Trophoblast cell (in vitro differentiated cells and primary cell): ENCODE measurements around the gene KSR1.

ENCODE experiments used
- DNase-seq, 2 donors: peaks; one replicate each; pipeline ENCODE4 v3.0.0-alpha.2; 2016
- H2AFZ ChIP-seq: 2 replicates; pipeline ENCODE4 v1.6.1; 2013; ENCODE audit warnings: low read length, moderate library complexity, mild to moderate bottlenecking; ENCODE audit not compliant: insufficient read depth, poor library complexity
- H2AK5ac ChIP-seq: 2 replicates; pipeline ENCODE4 v1.6.1; 2013; ENCODE audit warnings: mild to moderate bottlenecking, low read length
- H2BK120ac ChIP-seq: 2 replicates; pipeline ENCODE4 v1.6.1; 2013; ENCODE audit warnings: low read length, mild to moderate bottlenecking, moderate library complexity; ENCODE audit not compliant: insufficient read depth, poor library complexity
- H2BK12ac ChIP-seq: 2 replicates; pipeline ENCODE4 v1.6.1; 2013; ENCODE audit warnings: mild to moderate bottlenecking, low read length, moderate library complexity
- H2BK5ac ChIP-seq: 2 replicates; pipeline ENCODE4 v1.6.1; 2013; ENCODE audit warnings: low read length, low read depth, moderate library complexity, mild to moderate bottlenecking; ENCODE audit not compliant: poor library complexity
- H3K14ac ChIP-seq: 2 replicates; pipeline ENCODE4 v1.6.1; 2013; ENCODE audit warnings: mild to moderate bottlenecking, low read length
- H3K18ac ChIP-seq: 2 replicates; pipeline ENCODE4 v1.6.1; 2013; ENCODE audit warnings: mild to moderate bottlenecking, low read length
- H3K23ac ChIP-seq: 2 replicates; pipeline ENCODE4 v1.6.1; 2013; ENCODE audit warnings: low read length
- H3K27ac ChIP-seq: 2 replicates; pipeline ENCODE4 v1.5.1; 2013; ENCODE audit warnings: low read depth, mild to moderate bottlenecking, inconsistent platforms, low read length, moderate library complexity
- H3K27me3 ChIP-seq: 2 replicates; pipeline ENCODE4 v1.6.1; 2013; ENCODE audit warnings: inconsistent platforms, mild to moderate bottlenecking, low read length, moderate library complexity; ENCODE audit not compliant: insufficient read depth
- H3K36me3 ChIP-seq, 2 experiments: 1 replicate in 1 of 2; 2 replicates in 1 of 2; pipeline ENCODE4 v1.6.1; 2013; ENCODE audit warnings: low read length in 2 of 2, mild to moderate bottlenecking in 2 of 2, moderate library complexity in 1 of 2; ENCODE audit not compliant: insufficient read depth in 2 of 2, control insufficient read depth in 1 of 2
- H3K4ac ChIP-seq: 2 replicates; pipeline ENCODE4 v1.6.1; 2013; ENCODE audit warnings: low read depth, mild to moderate bottlenecking, low read length, moderate library complexity
- H3K4me1 ChIP-seq, 2 experiments: 1 replicate in 1 of 2; 2 replicates in 1 of 2; pipeline ENCODE4 v1.6.1; 2013; ENCODE audit warnings: low read length in 2 of 2, mild to moderate bottlenecking in 2 of 2, moderate library complexity in 1 of 2; ENCODE audit not compliant: insufficient read depth in 2 of 2, control insufficient read depth in 1 of 2
- H3K4me2 ChIP-seq: 2 replicates; pipeline ENCODE4 v1.6.1; 2013; ENCODE audit warnings: inconsistent platforms, mild to moderate bottlenecking, low read length, moderate library complexity
- H3K4me3 ChIP-seq: 2 replicates; pipeline ENCODE4 v1.5.1; 2013; ENCODE audit warnings: mild to moderate bottlenecking, low read depth, low read length, inconsistent platforms
- H3K79me1 ChIP-seq: one replicate; pipeline ENCODE4 v1.6.1; 2013; ENCODE audit warnings: low read length
- H3K79me2 ChIP-seq: 2 replicates; pipeline ENCODE4 v1.6.1; 2013; ENCODE audit warnings: low read length, mild to moderate bottlenecking; ENCODE audit not compliant: control insufficient read depth, insufficient read depth, poor library complexity
- H3K9ac ChIP-seq: 2 replicates; pipeline ENCODE4 v1.6.1; 2013; ENCODE audit warnings: mild to moderate bottlenecking, low read length
- H3K9me3 ChIP-seq: 2 replicates; pipeline ENCODE4 v1.6.1; 2013; ENCODE audit warnings: low read depth, mild to moderate bottlenecking, control low read depth, inconsistent platforms, low read length; ENCODE audit not compliant: insufficient read depth
- H4K12ac ChIP-seq: 2 replicates; pipeline ENCODE4 v1.6.1; 2013; ENCODE audit warnings: low read depth, mild to moderate bottlenecking, low read length, moderate library complexity
- H4K8ac ChIP-seq: 2 replicates; pipeline ENCODE4 v1.6.1; 2013; ENCODE audit warnings: low read depth, mild to moderate bottlenecking, low read length, moderate library complexity
- H4K91ac ChIP-seq: one replicate; pipeline ENCODE4 v1.6.1; 2013; ENCODE audit warnings: low read depth, mild to moderate bottlenecking, low read length, moderate library complexity
- WGBS: extraction: QIAGEN DNeasy Blood & Tissue Kit; methylation state at CpG from one replicate; pipeline ENCODE4 v1.1.7; 2013; ENCODE audit warnings: missing lambda C conversion rate; ENCODE audit not compliant: insufficient read length, insufficient coverage; ENCODE audit errors: extremely low coverage; 5-methylcytosine and 5-hydroxymethylcytosine counted together

KSR1 gene

DNA sequence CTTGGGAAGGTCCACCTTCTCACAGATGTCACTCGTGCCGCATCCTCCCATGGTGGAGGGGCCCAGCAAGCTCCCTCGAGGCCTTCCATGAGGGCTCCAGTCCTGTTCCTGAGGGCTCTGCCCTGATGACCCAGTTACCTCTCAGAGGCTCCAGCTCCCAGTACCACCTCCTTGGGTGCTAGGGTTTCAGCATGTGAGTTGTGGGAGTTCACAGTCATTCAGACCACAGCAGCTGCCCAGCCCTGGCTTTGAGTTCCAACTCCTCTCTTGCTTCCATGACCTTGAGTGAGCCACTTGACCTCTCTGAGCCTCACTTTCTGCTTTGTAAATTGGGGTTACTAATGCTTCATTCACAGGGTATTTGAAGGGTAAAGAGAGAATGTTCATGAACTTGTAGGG is 137.6 kb downstream of the KSR1 start:
- no peaks in the 10 kb centered on the region for H3K9me3 ChIP-seq
- H2BK5ac ChIP-seq: no peak overlapping the region
- no peak overlapping the region for H3K18ac ChIP-seq
- H2BK12ac ChIP-seq: no peak overlapping the region
- no peak overlapping the region for H2BK120ac ChIP-seq
- H3K79me2 ChIP-seq: no peaks in the 10 kb centered on the region
- H3K27ac ChIP-seq: no peak overlapping the region
- H3K23ac ChIP-seq: no peak overlapping the region
- no peak overlapping the region for H4K12ac ChIP-seq
- no peak overlapping the region for H4K91ac ChIP-seq
- no peak overlapping the region for H3K4me3 ChIP-seq
- H4K8ac ChIP-seq: no peak overlapping the region
- no peaks in the 10 kb centered on the region for H3K79me1 ChIP-seq
- H3K9ac ChIP-seq: no peak overlapping the region
- H3K36me3 ChIP-seq: peaks cover 36 to 41% of the 10 kb centered on the region in 2 experiments
- H2AFZ ChIP-seq: no peak overlapping the region
- H3K4ac ChIP-seq: no peak overlapping the region
- H3K27me3 ChIP-seq: no peaks in the 10 kb centered on the region
- no peak overlapping the region for H3K14ac ChIP-seq
- DNase-seq: no peak
- H2AK5ac ChIP-seq: no peak overlapping the region
- no CpG with 5 or more reads among the region's 3 CpGs for WGBS
- no peak overlapping the region for H3K4me2 ChIP-seq
- no peaks in the 10 kb centered on the region for H3K4me1 ChIP-seq

DNA sequence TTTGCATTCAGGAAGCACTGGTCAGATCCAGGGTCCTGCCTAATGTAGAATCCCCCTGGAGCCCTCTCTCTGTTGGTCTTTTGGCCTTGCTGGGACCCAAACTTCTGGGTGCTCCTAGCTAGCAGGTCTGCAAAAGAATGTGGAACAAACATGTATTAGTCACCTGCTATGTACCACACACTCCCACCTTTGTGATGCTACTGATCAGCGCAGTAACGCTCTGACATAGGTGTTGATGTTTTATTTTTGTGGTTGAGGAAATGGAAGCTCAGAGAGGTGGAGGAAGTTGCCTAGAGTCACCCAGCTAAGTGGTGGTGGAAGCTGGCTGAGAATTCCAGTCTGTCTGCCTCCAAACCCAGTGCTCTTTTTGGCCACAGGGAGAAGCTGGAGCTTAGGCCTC is 139.0 kb downstream of the KSR1 start:
- no peak overlapping the region for H4K8ac ChIP-seq
- no peak overlapping the region for H3K23ac ChIP-seq
- no peaks in the 10 kb centered on the region for H3K9me3 ChIP-seq
- no peaks in the 10 kb centered on the region for H3K27me3 ChIP-seq
- no peak overlapping the region for H2BK12ac ChIP-seq
- WGBS: no CpG with 5 or more reads among the region's 2 CpGs
- no peak overlapping the region for H2AK5ac ChIP-seq
- no peak overlapping the region for H2AFZ ChIP-seq
- peaks cover 37 to 41% of the 10 kb centered on the region in 2 experiments for H3K36me3 ChIP-seq
- no peak overlapping the region for H3K18ac ChIP-seq
- DNase-seq: no peak
- no peak overlapping the region for H3K4ac ChIP-seq
- H3K27ac ChIP-seq: no peak overlapping the region
- H2BK120ac ChIP-seq: no peak overlapping the region
- H3K4me2 ChIP-seq: no peak overlapping the region
- H2BK5ac ChIP-seq: no peak overlapping the region
- H3K79me1 ChIP-seq: no peaks in the 10 kb centered on the region
- H3K9ac ChIP-seq: no peak overlapping the region
- H4K91ac ChIP-seq: no peak overlapping the region
- H4K12ac ChIP-seq: no peak overlapping the region
- no peak overlapping the region for H3K14ac ChIP-seq
- H3K4me3 ChIP-seq: no peak overlapping the region
- H3K79me2 ChIP-seq: no peaks in the 10 kb centered on the region
- no peaks in the 10 kb centered on the region for H3K4me1 ChIP-seq

DNA sequence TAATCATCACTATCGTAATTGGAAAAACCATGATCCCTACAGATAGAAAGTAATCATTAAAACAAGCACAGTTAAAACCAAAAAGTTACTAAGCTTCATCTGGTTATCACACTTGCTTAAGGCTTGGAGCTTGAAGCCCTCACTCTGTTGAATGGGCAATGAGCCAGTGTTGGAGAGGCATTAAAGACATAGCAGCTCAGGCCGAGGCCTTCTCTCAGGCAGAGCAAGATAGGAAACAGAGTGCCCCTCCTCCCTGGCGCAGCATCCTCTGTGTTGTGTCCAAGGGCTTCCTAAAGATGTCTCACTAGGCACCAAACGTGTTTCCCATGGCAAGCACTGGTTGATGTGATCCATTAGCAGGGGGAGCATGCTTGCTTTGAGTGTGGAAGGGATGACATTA is 139.8 kb downstream of the KSR1 start:
- Histone ChIP-seq H3K9me3 (no peaks in the 10 kb centered on the region), H4K8ac (no peak overlapping the region)
- no CpG with 5 or more reads among the region's 4 CpGs for WGBS

DNA sequence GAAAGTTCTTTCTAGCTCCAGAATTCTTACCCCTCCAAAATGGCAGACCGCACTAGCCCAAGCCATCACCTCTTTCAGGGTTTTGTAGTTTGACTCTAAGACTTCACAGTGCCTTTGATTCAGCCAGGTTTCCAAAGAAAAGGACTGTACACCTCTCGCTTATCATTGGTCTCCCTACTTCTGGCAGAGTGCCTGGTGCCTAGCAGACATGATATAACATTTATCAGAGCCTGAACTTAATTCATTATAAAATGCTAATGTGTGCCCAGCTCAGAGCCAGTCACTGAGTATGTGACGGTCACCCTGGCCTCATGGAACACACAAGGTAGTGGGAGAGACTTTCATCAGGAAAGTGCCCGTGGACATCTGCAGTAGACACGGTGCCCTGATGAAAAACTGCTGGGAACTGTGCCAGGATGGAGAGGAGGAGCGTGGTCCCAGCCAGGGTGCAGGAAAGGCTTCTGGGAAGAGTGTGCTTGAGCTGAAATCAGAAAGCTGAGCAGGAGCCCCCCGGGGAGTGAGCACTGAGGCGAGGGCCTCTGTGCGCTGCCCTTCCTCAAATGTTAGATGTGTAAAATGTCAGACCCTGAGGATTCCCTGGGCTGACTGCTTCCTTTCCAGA is 140.4 kb downstream of the KSR1 start:
- no peak overlapping the region for H3K4me3 ChIP-seq
- no peaks in the 10 kb centered on the region for H3K27me3 ChIP-seq
- H3K9me3 ChIP-seq: no peaks in the 10 kb centered on the region
- H4K91ac ChIP-seq: no peak overlapping the region
- no peak overlapping the region for H2BK5ac ChIP-seq
- H2BK12ac ChIP-seq: no peak overlapping the region
- no peaks in the 10 kb centered on the region for H3K79me2 ChIP-seq
- no peaks in the 10 kb centered on the region for H3K79me1 ChIP-seq
- no peak overlapping the region for H3K23ac ChIP-seq
- H3K18ac ChIP-seq: no peak overlapping the region
- no peak overlapping the region for H3K14ac ChIP-seq
- WGBS: no CpG with 5 or more reads among the region's 9 CpGs
- no peak overlapping the region for H2AFZ ChIP-seq
- no peak overlapping the region for H3K27ac ChIP-seq
- H3K9ac ChIP-seq: no peak overlapping the region
- H3K4ac ChIP-seq: no peak overlapping the region
- H3K4me2 ChIP-seq: no peak overlapping the region
- peaks cover 39% of the 10 kb centered on the region in 2 experiments for H3K36me3 ChIP-seq
- DNase-seq: no peak
- no peak overlapping the region for H4K12ac ChIP-seq
- no peak overlapping the region for H4K8ac ChIP-seq
- no peak overlapping the region for H2BK120ac ChIP-seq
- no peaks in the 10 kb centered on the region for H3K4me1 ChIP-seq
- no peak overlapping the region for H2AK5ac ChIP-seq

More for the DNA sequence above, 139.8 kb downstream of the KSR1 start:
- Histone ChIP-seq H4K91ac (no peak overlapping the region), H3K9ac (no peak overlapping the region), H3K27me3 (no peaks in the 10 kb centered on the region), H3K36me3 (peaks cover 39% of the 10 kb centered on the region in 2 experiments), H4K12ac (no peak overlapping the region), H2AK5ac (no peak overlapping the region), H3K4me1 (no peaks in the 10 kb centered on the region), H3K23ac (no peak overlapping the region), H3K4me2 (no peak overlapping the region), H3K27ac (no peak overlapping the region), H3K14ac (no peak overlapping the region), H3K4ac (no peak overlapping the region), H3K4me3 (no peak overlapping the region), H3K18ac (no peak overlapping the region), H2AFZ (no peak overlapping the region), H3K79me2 (no peaks in the 10 kb centered on the region), H2BK12ac (no peak overlapping the region), H3K79me1 (no peaks in the 10 kb centered on the region), H2BK5ac (no peak overlapping the region), H2BK120ac (no peak overlapping the region)
- DNase-seq: no peak
